Uterus (tissue), 4 donors: Measurements from ENCODE around the gene NIM1K. TPM values are rescaled to one million over a fixed set of nuclear protein-coding genes. Genes with fewer than 3 reads are reported as not detected.
A peak's percentile ranks its signal among the peaks of the same experiment; 100 is the strongest.

Experiments used
- DNase-seq, 2 donors: peaks; one replicate each; pipeline ENCODE4 v3.0.0-alpha.2; 2019 to 2020
- H3K27ac ChIP-seq, 2 donors: fragments of 200-600 bp; sonication (generic); 1 replicate in 1 of 2; 2 replicates in 1 of 2; pipeline ENCODE4 v1.5.1; 2016 to 2018
- H3K27me3 ChIP-seq, 2 donors: fragments of 200-600 bp; sonication (generic); one replicate each; pipeline ENCODE4 v1.5.1; 2018 to 2019; ENCODE audit warnings: control low read depth in 1 of 2
- H3K36me3 ChIP-seq, 2 donors: fragments of 200-600 bp; sonication (generic); one replicate each; pipeline ENCODE4 v1.5.1; 2019; ENCODE audit warnings: control low read depth in 1 of 2
- H3K4me1 ChIP-seq, 2 donors: fragments of 200-600 bp; sonication (generic); one replicate each; pipeline ENCODE4 v1.5.1; 2018 to 2019; ENCODE audit warnings: control low read depth in 1 of 2
- H3K4me3 ChIP-seq, 2 donors: fragments of 200-600 bp; sonication (generic); 1 replicate in 1 of 2; 2 replicates in 1 of 2; pipeline ENCODE4 v1.5.1; 2018 to 2019; ENCODE audit warnings: mild to moderate bottlenecking in 1 of 2
- H3K9me3 ChIP-seq, 2 donors: fragments of 200-600 bp; sonication (generic); one replicate each; pipeline ENCODE4 v1.5.1; 2019; ENCODE audit warnings: control low read depth in 1 of 2
- POLR2A ChIP-seq, 2 donors: fragments of 450-650 bp; IDR thresholded peaks; one replicate each; pipeline ENCODE4 v1.6.1; 2016; ENCODE audit warnings: antibody characterized with exemption in 2 of 2, mild to moderate bottlenecking in 1 of 2, moderate library complexity in 1 of 2
- intact Hi-C: fragments of 100-400 bp; cut with DNase I; formaldehyde crosslinking; loops from one replicate; pipeline ENCODE4 v1.15.1; 2023; ENCODE audit warnings: low total_unique reads
- total RNA-seq, 4 donors: library from RNA; depleted of rRNA in 3 of 4; stranded (reverse); fragments of >200 nt in 3 of 4; gene quantifications; one replicate each; pipeline versions ENCODE4 v1.1.0 to v1.2.4, GENCODE V29; 2014 to 2023
- TF ChIP-seq, protein P1 (sequence below), 4 experiments: fragments of 200-600 bp in 2 of 4; fragments of 450-650 bp in 2 of 4; sonication (generic) in 2 of 4; IDR thresholded peaks; one replicate each; pipeline ENCODE4 v1.5.1; 2016 to 2019; ENCODE audit warnings: antibody characterized with exemption in 4 of 4, mild to moderate bottlenecking in 2 of 4, moderate library complexity in 1 of 4
- donor health status: DM: yes; HTN: yes; CAD: no.

Gene NIM1K
- total RNA-seq, 4 donors from 2014 or later: 0.26 to 0.79 (median 0.35) TPM; not detected in 1

DNA sequence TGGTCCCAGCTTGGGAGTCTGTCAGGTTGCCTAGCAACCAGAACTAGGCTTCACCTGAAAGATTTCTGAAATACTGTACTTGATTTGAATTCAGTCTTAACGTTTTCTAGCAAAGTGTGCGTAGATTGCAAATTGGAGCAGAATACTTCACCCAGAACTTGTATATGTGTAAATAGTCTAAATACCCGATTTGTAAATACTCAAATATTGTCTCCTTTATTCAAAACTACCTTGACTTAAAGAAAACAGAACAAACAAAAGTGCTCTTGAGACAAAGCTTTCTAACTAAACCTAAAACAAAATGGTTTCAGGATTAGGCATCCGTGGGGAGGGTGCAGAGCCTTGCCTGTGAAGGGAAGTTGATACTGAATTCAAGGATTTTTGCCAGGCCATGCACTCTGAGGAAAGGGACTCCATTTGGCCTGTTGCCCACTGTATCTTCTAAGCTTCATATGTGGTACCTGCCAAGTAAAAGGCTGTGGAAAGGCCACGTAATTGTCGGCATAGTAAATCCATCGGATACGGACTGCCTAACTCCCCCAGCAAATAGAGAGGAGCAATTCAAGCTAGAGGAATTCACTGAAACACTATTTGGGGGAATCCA lies 121.9 kb downstream of the NIM1K start:
- peak; percentile 14 to 28 for DNase-seq
- H3K27ac ChIP-seq: peak overlapping the region; percentile 56 to 84
- intact Hi-C loops: no loop called here
- TF ChIP-seq, protein P1, sequence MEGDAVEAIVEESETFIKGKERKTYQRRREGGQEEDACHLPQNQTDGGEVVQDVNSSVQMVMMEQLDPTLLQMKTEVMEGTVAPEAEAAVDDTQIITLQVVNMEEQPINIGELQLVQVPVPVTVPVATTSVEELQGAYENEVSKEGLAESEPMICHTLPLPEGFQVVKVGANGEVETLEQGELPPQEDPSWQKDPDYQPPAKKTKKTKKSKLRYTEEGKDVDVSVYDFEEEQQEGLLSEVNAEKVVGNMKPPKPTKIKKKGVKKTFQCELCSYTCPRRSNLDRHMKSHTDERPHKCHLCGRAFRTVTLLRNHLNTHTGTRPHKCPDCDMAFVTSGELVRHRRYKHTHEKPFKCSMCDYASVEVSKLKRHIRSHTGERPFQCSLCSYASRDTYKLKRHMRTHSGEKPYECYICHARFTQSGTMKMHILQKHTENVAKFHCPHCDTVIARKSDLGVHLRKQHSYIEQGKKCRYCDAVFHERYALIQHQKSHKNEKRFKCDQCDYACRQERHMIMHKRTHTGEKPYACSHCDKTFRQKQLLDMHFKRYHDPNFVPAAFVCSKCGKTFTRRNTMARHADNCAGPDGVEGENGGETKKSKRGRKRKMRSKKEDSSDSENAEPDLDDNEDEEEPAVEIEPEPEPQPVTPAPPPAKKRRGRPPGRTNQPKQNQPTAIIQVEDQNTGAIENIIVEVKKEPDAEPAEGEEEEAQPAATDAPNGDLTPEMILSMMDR (IDR thresholded peaks at IDR 0.05): no peak
- no peak for TF ChIP-seq POLR2A (IDR thresholded peaks at IDR 0.05)
- no peaks in the 10 kb centered on the region for H3K27me3 ChIP-seq
- peaks cover 0 to 11% of the 10 kb centered on the region in 2 donors for H3K4me1 ChIP-seq
- H3K36me3 ChIP-seq: no peaks in the 10 kb centered on the region
- H3K4me3 ChIP-seq: peak overlapping the region; percentile 81 to 94
- no peaks in the 10 kb centered on the region for H3K9me3 ChIP-seq

DNA sequence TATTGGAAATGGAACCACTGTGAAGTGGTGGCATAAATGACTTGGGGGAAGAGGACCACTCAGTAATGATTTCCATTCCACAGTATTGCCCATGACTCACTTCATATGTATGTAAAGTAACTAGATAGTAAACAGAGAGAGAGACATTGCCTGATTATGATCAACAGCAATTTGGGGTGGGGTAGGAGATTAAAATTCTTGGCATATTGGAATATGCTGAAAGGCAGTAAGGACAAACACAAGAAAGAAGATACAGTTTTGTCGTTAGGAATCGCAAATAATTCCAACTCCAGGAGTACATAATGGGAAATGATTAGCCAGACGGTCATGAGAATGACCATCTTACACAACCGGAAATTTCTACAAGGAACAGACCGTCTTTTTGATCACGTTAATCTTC lies 122.7 kb downstream of the NIM1K start:
- H3K27ac ChIP-seq: no peak overlapping the region
- H3K4me1 ChIP-seq: peaks cover 0 to 11% of the 10 kb centered on the region in 2 donors
- no peak for TF ChIP-seq POLR2A (IDR thresholded peaks at IDR 0.05)
- TF ChIP-seq, protein P1 (IDR thresholded peaks at IDR 0.05): no peak
- H3K27me3 ChIP-seq: no peaks in the 10 kb centered on the region
- H3K36me3 ChIP-seq: no peaks in the 10 kb centered on the region
- H3K4me3 ChIP-seq: no peak overlapping the region
- no peak for DNase-seq
- intact Hi-C loops: no loop called here
- no peaks in the 10 kb centered on the region for H3K9me3 ChIP-seq

DNA sequence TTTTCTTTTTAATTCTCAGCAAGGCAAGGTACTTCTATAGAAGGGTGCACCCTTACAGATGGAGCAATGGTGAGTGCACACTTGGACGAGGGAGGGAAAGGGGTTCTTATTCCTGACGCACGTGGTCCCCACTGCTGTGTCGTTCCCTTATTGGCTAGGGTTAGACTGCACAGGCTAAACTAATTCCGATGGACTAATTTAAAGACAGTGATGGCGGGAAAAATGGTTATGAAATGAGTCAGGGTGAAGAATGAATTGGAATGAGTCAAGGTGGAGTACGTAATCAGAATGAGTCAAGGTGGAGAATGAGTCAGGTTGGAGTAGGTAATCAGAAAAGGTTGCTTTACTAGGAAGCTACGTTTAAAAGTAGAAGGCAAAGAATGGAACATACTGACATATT lies 123.2 kb downstream of the NIM1K start:
- no peaks in the 10 kb centered on the region for H3K9me3 ChIP-seq
- no peak overlapping the region for H3K27ac ChIP-seq
- no peaks in the 10 kb centered on the region for H3K36me3 ChIP-seq
- no peak overlapping the region for H3K4me3 ChIP-seq
- no peak for DNase-seq
- H3K27me3 ChIP-seq: no peaks in the 10 kb centered on the region
- TF ChIP-seq, protein P1 (IDR thresholded peaks at IDR 0.05): no peak
- no peak for TF ChIP-seq POLR2A (IDR thresholded peaks at IDR 0.05)
- intact Hi-C loops: no loop called here
- peaks cover 0 to 11% of the 10 kb centered on the region in 2 donors for H3K4me1 ChIP-seq

DNA sequence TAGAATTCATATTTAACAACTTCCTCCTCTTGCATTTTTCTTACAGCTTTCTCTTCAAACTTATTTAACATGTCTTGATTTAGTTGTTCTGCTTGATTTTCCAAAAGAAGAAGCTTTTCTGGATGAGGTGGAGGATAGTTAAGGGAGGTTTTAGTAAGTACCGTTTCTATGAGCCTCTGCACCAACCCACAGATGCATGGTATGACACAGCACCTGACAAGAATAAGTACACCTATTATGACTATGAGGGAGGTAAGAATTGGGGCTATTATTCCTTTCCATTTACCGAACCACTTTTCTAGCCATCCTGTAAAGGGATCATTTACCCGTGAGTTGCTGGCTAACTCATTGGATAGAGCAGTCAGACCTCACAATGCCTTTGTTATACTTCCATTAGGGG lies 123.7 kb downstream of the NIM1K start:
- Histone ChIP-seq H3K4me1 (peaks cover 0 to 11% of the 10 kb centered on the region in 2 donors), H3K36me3 (no peaks in the 10 kb centered on the region), H3K4me3 (no peak overlapping the region), H3K9me3 (no peaks in the 10 kb centered on the region), H3K27me3 (no peaks in the 10 kb centered on the region), H3K27ac (no peak overlapping the region)
- no peak for DNase-seq
- intact Hi-C loops: no loop called here
- no peak for TF ChIP-seq POLR2A (IDR thresholded peaks at IDR 0.05)
- TF ChIP-seq, protein P1 (IDR thresholded peaks at IDR 0.05): no peak

DNA sequence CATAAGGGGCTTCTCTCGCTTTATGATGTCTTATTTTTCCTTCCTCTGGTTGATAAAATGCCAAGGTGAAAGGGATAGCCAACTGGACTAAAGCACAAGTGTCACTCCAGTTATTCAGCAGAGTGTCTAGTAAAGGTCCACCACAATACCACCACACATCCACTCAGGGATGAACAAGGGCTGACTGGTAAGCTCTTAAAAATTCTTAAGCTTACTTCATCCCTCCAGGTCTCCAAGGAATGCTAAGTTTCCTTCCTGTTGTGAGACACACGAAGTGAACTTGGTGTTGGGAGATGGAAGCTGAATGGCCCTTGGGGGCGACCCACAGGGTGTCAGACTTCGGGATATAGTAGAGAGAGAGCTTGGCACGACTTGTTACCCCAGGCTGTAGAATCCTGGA lies 124.4 kb downstream of the NIM1K start:
- DNase-seq: no peak
- Histone ChIP-seq H3K27me3 (no peaks in the 10 kb centered on the region), H3K27ac (no peak overlapping the region), H3K4me1 (peaks cover 0 to 11% of the 10 kb centered on the region in 2 donors), H3K9me3 (no peaks in the 10 kb centered on the region), H3K36me3 (no peaks in the 10 kb centered on the region), H3K4me3 (no peak overlapping the region)
- intact Hi-C loops: no loop called here
- TF ChIP-seq POLR2A (IDR thresholded peaks at IDR 0.05): no peak
- TF ChIP-seq, protein P1 (IDR thresholded peaks at IDR 0.05): no peak
